Measurements from ENCODE around the gene ERRFI1. TPM values are rescaled to one million over a fixed set of nuclear protein-coding genes. Genes with fewer than 3 reads are reported as not detected.

Gene ERRFI1
- total and polyA plus RNA-seq, 2 of the 8 experiments (the other 6 are each of a cell fraction or from before 2014, with no cell fraction given): 23.4 to 46.1 TPM

DNA sequence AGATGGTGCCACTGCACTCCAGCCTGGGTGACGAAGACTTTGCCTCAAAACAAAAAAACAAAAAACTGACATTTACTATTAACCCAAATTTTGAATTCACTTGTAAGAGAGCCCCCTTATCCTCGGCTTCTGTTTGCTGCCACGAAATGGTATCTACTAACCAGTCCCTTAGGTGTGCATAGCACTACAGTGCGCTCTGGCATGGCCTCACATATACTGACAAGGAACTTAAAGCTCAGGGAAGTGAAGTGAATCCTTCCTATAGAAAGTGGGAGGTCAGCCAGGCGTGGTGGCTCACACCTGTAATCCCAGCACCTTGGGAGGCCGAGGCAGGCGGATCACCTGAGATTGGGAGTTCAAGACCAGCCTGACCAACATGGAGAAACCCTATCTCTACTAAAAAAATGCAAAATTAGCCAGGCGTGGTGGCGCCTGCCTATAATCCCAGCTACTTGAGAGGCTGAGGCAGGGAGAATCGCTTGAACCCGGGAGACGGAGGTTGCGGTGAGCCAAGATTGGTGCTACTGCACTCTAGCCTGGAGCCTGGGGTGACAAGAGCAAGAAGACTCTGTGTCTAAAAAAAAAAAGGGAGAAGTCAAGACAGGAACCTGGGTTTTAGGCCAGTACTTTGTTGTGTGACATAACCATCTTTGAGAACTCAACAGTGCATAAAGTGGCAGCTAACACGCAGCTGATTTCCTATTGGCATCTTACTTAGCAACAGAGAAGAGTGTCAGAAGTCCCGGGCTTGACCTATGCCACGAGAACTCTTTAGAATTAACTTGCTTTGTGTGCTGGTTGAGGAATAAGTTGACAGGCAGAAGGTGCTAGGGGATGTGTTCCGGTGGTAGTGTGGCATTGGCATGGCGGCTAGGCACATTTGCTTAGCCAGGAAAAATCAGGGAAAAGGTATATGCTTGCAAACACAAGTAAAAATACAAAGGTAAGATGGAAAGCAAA lies 16.8 kb downstream of the ERRFI1 start (continued):
- TF ChIP-seq, protein P1, sequence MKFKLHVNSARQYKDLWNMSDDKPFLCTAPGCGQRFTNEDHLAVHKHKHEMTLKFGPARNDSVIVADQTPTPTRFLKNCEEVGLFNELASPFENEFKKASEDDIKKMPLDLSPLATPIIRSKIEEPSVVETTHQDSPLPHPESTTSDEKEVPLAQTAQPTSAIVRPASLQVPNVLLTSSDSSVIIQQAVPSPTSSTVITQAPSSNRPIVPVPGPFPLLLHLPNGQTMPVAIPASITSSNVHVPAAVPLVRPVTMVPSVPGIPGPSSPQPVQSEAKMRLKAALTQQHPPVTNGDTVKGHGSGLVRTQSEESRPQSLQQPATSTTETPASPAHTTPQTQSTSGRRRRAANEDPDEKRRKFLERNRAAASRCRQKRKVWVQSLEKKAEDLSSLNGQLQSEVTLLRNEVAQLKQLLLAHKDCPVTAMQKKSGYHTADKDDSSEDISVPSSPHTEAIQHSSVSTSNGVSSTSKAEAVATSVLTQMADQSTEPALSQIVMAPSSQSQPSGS (IDR thresholded peaks at IDR 0.05; ENCODE audit: low read length): no peak
- TF ChIP-seq GTF2F1 (IDR thresholded peaks at IDR 0.05; ENCODE audit: borderline replicate concordance, low read depth, low read length) (no peak), CEBPB (IDR thresholded peaks at IDR 0.05; ENCODE audit: low read depth, low read length) (no peak), YY1 (IDR thresholded peaks at IDR 0.05; ENCODE audit: low read depth, low read length) (no peak)

Measured in H1 (cell line).